ENCODE measurements around the gene GPR42. TPM values are rescaled to one million over a fixed set of nuclear protein-coding genes. Genes with fewer than 3 reads are reported as not detected.
"Not testable (repeated sequence)": the region's sequence is repeated elsewhere in the genome, so short reads cannot be mapped to it uniquely, and the experiment has no call there.

GPR42 gene
- total RNA-seq, 1 experiment from 2014 or later, result not detected

DNA sequence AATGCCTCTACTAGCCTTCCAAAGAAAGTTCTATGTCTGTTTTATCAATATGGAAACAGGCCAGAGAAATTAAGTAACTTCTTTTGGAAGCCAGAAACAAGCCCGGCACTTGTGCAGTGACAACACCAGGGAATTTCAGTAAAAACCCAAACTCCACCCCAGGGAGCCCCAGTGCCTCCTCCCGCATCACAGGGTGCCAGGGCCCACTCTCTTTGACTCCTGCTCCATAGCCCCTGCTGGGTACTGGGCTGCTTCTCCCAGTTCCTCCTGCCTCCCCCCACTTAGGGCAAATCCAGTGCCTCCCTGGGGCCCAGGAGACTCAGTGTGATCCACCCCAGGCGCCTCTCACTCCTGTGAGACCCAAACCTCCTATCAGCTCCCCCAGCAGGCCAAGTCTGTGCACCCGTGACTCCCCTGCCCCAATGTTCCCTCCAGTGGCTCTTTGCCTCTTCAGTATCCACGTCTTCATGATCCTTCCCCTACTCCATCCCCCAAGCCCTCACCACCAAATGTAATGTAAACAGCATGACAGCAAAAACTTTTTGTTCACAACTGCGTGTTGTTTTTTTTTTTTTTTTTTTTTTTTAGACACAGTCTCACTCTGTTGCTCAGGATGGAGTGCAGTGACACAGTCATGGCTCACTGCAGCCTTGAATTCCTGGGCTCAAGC lies 14.9 kb upstream of the GPR42 start:
- TF ChIP-seq, protein P1, sequence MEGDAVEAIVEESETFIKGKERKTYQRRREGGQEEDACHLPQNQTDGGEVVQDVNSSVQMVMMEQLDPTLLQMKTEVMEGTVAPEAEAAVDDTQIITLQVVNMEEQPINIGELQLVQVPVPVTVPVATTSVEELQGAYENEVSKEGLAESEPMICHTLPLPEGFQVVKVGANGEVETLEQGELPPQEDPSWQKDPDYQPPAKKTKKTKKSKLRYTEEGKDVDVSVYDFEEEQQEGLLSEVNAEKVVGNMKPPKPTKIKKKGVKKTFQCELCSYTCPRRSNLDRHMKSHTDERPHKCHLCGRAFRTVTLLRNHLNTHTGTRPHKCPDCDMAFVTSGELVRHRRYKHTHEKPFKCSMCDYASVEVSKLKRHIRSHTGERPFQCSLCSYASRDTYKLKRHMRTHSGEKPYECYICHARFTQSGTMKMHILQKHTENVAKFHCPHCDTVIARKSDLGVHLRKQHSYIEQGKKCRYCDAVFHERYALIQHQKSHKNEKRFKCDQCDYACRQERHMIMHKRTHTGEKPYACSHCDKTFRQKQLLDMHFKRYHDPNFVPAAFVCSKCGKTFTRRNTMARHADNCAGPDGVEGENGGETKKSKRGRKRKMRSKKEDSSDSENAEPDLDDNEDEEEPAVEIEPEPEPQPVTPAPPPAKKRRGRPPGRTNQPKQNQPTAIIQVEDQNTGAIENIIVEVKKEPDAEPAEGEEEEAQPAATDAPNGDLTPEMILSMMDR (IDR thresholded peaks at IDR 0.05; ENCODE audit: insufficient read depth in 1 of 2, low read depth in 1 of 2, low read length in 1 of 2, severe bottlenecking in 1 of 2, unreplicated experiment in 1 of 2), result no peak
- POLR2A ChIA-PET, result no interaction called here
- Mint-ChIP-seq H3K27me3 (ENCODE audit: insufficient read depth, unreplicated experiment) (no peaks in the 10 kb centered on the region), H3K36me3 (ENCODE audit: insufficient read depth, unreplicated experiment) (no peaks in the 10 kb centered on the region), H3K9me3 (ENCODE audit: unreplicated experiment) (no peaks in the 10 kb centered on the region), H3K4me3 (ENCODE audit: unreplicated experiment) (no peak overlapping the region), H3K4me1 (ENCODE audit: low read depth, unreplicated experiment) (peaks cover 8% of the 10 kb centered on the region), H3K27ac (ENCODE audit: unreplicated experiment) (peak overlapping the region; percentile 33)
- Histone ChIP-seq H3K9me3 (no peaks in the 10 kb centered on the region), H3K27me3 (replicated peaks; ENCODE audit: control insufficient read depth, insufficient read depth, low read length) (no peaks in the 10 kb centered on the region), H3K4me3 (ENCODE audit: low read depth, low read length) (no peak overlapping the region), H3K36me3 (ENCODE audit: control insufficient read depth, insufficient read depth, low read length) (no peaks in the 10 kb centered on the region), H3K4me1 (no peaks in the 10 kb centered on the region)
- peak in 1 of 2 experiments; percentile 8 for DNase-seq
- intact Hi-C loops (cut with micrococcal nuclease; ENCODE audit: unreplicated experiment), result no loop called here
- CTCF ChIA-PET, result interaction anchor here (0.7 kb wide), 1 partner anchor 139 kb away, joined by 5 read pairs; no protein-coding TSS in a partner anchor
- BruUV-seq (replicated peaks), result no TSS peak

DNA sequence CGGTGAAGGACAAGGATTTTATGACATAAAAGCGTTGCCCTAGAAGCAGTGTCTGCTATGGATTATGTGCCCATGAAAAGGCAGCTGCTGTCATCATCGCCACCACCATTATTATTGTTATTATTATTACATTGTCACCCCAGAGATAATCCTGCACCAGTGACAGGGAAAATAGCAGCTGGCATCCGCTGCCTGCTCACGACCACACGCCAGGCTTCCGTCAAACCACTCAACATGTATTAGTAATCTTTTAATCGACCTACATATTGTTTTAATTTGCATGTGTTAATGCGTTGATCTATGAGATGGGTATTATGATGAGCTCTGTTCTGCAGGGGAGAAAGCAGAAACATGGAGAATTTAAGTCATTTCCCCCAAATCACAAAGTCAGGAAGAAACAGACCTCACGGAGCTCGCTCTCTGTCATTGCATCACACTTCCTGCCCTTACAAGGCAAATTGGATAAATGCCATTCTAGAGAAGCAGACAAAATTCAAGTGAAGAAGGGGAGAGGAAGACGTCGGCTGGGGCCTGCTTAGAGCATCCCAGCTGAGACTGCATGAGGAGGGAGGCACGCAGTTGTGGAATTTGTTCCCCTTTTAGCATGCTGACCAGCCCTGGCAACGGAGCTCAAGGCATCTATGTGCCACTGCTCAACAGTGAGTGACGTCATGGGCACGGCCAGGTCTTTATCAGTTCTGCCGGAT lies 12.8 kb upstream of the GPR42 start, which contains the start of gene FFAR3:
Gene FFAR3, plus strand, starts transcription at position 594 of the 707 bp plus-strand sequence. CDS start 431 bp downstream, outside the sequence.
- intact Hi-C loops (cut with micrococcal nuclease; ENCODE audit: unreplicated experiment), result no loop called here
- no peaks in the 10 kb centered on the region for H3K9me3 Mint-ChIP-seq (ENCODE audit: unreplicated experiment)
- H3K4me3 Mint-ChIP-seq (ENCODE audit: unreplicated experiment), result no peak within 1 kb of the TSS
- peak in 1 of 2 experiments; percentile 13 for DNase-seq
- TF ChIP-seq, protein P1 (IDR thresholded peaks at IDR 0.05; ENCODE audit: insufficient read depth in 1 of 2, low read depth in 1 of 2, low read length in 1 of 2, severe bottlenecking in 1 of 2, unreplicated experiment in 1 of 2), result no peak
- H3K27ac Mint-ChIP-seq (ENCODE audit: unreplicated experiment), result no peak within 1 kb of the TSS
- no peaks in the 10 kb centered on the region for H3K36me3 Mint-ChIP-seq (ENCODE audit: insufficient read depth, unreplicated experiment)
- H3K36me3 ChIP-seq (ENCODE audit: control insufficient read depth, insufficient read depth, low read length), result no peaks in the 10 kb centered on the region
- no peak within 1 kb of the TSS for H3K4me3 ChIP-seq (ENCODE audit: low read depth, low read length)
- H3K27me3 ChIP-seq (replicated peaks; ENCODE audit: control insufficient read depth, insufficient read depth, low read length), result no peaks in the 10 kb centered on the region; the same call in 1 of the 2 replicates
- H3K4me1 ChIP-seq, result no peaks in the 10 kb centered on the region
- CTCF ChIA-PET, result no interaction called here
- H3K9me3 ChIP-seq, result no peaks in the 10 kb centered on the region
- H3K27me3 Mint-ChIP-seq (ENCODE audit: insufficient read depth, unreplicated experiment), result no peaks in the 10 kb centered on the region
- H3K4me1 Mint-ChIP-seq (ENCODE audit: low read depth, unreplicated experiment), result peaks cover 8% of the 10 kb centered on the region
- no TSS peak for BruUV-seq (replicated peaks)
- POLR2A ChIA-PET, result no interaction called here

DNA sequence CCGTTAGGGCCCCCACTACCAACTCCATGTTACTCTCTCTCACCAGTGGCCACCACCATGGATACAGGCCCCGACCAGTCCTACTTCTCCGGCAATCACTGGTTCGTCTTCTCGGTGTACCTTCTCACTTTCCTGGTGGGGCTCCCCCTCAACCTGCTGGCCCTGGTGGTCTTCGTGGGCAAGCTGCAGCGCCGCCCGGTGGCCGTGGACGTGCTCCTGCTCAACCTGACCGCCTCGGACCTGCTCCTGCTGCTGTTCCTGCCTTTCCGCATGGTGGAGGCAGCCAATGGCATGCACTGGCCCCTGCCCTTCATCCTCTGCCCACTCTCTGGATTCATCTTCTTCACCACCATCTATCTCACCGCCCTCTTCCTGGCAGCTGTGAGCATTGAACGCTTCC lies 12.0 kb upstream of the GPR42 start:
- H3K27ac Mint-ChIP-seq (ENCODE audit: unreplicated experiment); H3K36me3 ChIP-seq (ENCODE audit: control insufficient read depth, insufficient read depth, low read length); BruUV-seq (replicated peaks); POLR2A ChIA-PET; H3K4me1 Mint-ChIP-seq (ENCODE audit: low read depth, unreplicated experiment); H3K36me3 Mint-ChIP-seq (ENCODE audit: insufficient read depth, unreplicated experiment); H3K4me1 ChIP-seq; CTCF ChIA-PET; H3K9me3 ChIP-seq; H3K9me3 Mint-ChIP-seq (ENCODE audit: unreplicated experiment); H3K27me3 ChIP-seq (replicated peaks; ENCODE audit: control insufficient read depth, insufficient read depth, low read length); intact Hi-C loops (cut with micrococcal nuclease; ENCODE audit: unreplicated experiment); H3K4me3 Mint-ChIP-seq (ENCODE audit: unreplicated experiment); H3K27me3 Mint-ChIP-seq (ENCODE audit: insufficient read depth, unreplicated experiment); H3K4me3 ChIP-seq (ENCODE audit: low read depth, low read length): not testable (repeated sequence)
- peak in 1 of 2 experiments; percentile 12 for DNase-seq

DNA sequence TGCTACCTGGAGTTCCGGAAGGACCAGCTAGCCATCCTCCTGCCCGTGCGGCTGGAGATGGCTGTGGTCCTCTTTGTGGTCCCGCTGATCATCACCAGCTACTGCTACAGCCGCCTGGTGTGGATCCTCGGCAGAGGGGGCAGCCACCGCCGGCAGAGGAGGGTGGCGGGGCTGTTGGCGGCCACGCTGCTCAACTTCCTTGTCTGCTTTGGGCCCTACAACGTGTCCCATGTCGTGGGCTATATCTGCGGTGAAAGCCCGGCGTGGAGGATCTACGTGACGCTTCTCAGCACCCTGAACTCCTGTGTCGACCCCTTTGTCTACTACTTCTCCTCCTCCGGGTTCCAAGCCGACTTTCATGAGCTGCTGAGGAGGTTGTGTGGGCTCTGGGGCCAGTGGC lies 11.5 kb upstream of the GPR42 start:
- POLR2A ChIA-PET; CTCF ChIA-PET; H3K27ac Mint-ChIP-seq (ENCODE audit: unreplicated experiment); H3K9me3 ChIP-seq; BruUV-seq (replicated peaks); H3K27me3 ChIP-seq (replicated peaks; ENCODE audit: control insufficient read depth, insufficient read depth, low read length); H3K4me1 Mint-ChIP-seq (ENCODE audit: low read depth, unreplicated experiment); H3K9me3 Mint-ChIP-seq (ENCODE audit: unreplicated experiment); intact Hi-C loops (cut with micrococcal nuclease; ENCODE audit: unreplicated experiment); DNase-seq; H3K36me3 Mint-ChIP-seq (ENCODE audit: insufficient read depth, unreplicated experiment); H3K4me3 Mint-ChIP-seq (ENCODE audit: unreplicated experiment); H3K27me3 Mint-ChIP-seq (ENCODE audit: insufficient read depth, unreplicated experiment); H3K4me3 ChIP-seq (ENCODE audit: low read depth, low read length); H3K4me1 ChIP-seq; H3K36me3 ChIP-seq (ENCODE audit: control insufficient read depth, insufficient read depth, low read length): not testable (repeated sequence)

DNA sequence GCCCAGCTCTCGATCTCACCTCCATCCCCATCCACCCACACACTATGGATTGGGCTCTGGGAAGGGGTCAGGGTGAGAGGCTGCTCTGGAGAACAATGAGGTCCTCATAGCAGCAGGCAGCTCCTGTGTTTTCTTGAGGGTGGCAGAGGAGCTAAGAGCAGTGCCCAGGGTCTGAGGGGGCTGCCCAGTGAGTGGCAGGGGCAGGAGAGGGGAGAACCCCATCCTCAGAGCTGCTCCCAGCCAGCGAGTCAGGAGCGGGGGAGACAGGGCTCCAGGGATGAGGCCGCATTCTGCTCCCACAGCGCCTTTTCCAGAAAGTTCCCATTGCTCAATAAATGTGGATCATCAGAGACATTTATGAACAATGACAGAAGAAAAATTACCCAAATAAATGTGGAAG lies 10.8 kb upstream of the GPR42 start:
- H3K9me3 Mint-ChIP-seq (ENCODE audit: unreplicated experiment); H3K4me3 ChIP-seq (ENCODE audit: low read depth, low read length); H3K27me3 Mint-ChIP-seq (ENCODE audit: insufficient read depth, unreplicated experiment); H3K27me3 ChIP-seq (replicated peaks; ENCODE audit: control insufficient read depth, insufficient read depth, low read length); H3K4me1 Mint-ChIP-seq (ENCODE audit: low read depth, unreplicated experiment); BruUV-seq (replicated peaks); intact Hi-C loops (cut with micrococcal nuclease; ENCODE audit: unreplicated experiment); CTCF ChIA-PET; H3K9me3 ChIP-seq; H3K27ac Mint-ChIP-seq (ENCODE audit: unreplicated experiment); H3K4me3 Mint-ChIP-seq (ENCODE audit: unreplicated experiment); DNase-seq; H3K36me3 Mint-ChIP-seq (ENCODE audit: insufficient read depth, unreplicated experiment); H3K4me1 ChIP-seq; POLR2A ChIA-PET; H3K36me3 ChIP-seq (ENCODE audit: control insufficient read depth, insufficient read depth, low read length): not testable (repeated sequence)

Data from Caco-2 (cell line).